Measurements from ENCODE around the gene ARHGAP25. TPM values are rescaled to one million over a fixed set of nuclear protein-coding genes. Genes with fewer than 3 reads are reported as not detected.
A peak's percentile ranks its signal among the peaks of the same experiment; 100 is the strongest.

Gene ARHGAP25
- total RNA-seq, 4 donors from 2014 or later: 3.1 to 11.4 (median 6.6) TPM

DNA sequence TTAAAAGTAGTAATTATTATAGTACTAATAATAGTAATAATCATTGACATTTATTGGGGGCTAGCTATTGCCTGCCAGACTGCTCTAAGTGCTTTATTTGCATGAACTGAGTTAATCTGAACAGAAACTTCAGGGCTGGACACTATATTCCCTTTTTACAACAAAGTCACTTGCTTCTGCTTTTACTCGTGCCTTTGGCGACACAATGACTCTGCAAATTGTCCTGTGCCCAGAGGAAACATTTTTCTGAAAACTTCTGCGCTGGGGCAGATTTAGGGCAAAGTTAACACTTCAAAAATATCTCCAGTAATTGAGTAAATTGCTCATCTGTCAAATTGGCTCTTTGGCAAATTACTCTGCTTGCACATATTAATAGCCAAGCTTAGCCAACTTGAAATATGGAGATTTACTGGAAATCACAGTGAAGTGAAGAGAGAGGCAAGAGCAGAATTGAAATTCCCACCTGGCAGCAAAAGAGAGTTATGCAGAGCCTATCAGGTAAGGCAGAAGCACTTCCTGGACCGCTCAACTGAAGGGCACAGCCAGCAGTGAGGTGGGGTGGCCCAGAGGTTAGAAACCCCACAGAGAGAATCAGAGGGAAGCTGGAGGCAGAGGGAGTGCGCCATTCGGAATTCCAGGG is 100.2 kb downstream of the ARHGAP25 start:
- Histone ChIP-seq H3K4me3 (no peak overlapping the region), H3K27ac (no peak overlapping the region)
- no peak for DNase-seq

DNA sequence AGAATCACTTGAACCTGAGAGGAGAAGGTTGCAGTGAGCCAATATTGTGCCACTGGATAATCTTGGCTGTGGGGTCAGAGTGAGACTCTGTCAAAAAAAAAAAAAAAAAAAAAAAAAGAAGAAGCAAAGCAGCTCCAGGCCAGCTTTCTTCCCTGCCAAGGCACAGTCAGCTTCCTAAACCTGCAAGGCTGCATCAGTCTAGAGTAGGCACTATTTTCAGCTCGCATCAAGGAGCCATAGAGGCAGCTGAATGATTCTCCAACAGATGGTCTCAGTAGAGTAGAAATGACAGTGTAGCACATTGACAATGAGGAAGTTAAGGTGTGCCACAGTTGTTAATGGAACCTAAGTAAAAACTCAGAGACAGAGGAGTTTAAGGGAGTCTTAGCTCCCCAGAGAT is 101.0 kb downstream of the ARHGAP25 start:
- H3K27me3 ChIP-seq: no peaks in the 10 kb centered on the region
- no peak overlapping the region for H3K4me3 ChIP-seq
- no peak for DNase-seq
- H3K4me1 ChIP-seq: peaks cover 0 to 8% of the 10 kb centered on the region in 2 donors
- intact Hi-C loops (cut with DNase I; ENCODE audit: low total_unique reads): no loop called here
- no peaks in the 10 kb centered on the region for H3K36me3 ChIP-seq
- H3K27ac ChIP-seq: no peak overlapping the region
- no peaks in the 10 kb centered on the region for H3K9me3 ChIP-seq
- TF ChIP-seq, protein P1, sequence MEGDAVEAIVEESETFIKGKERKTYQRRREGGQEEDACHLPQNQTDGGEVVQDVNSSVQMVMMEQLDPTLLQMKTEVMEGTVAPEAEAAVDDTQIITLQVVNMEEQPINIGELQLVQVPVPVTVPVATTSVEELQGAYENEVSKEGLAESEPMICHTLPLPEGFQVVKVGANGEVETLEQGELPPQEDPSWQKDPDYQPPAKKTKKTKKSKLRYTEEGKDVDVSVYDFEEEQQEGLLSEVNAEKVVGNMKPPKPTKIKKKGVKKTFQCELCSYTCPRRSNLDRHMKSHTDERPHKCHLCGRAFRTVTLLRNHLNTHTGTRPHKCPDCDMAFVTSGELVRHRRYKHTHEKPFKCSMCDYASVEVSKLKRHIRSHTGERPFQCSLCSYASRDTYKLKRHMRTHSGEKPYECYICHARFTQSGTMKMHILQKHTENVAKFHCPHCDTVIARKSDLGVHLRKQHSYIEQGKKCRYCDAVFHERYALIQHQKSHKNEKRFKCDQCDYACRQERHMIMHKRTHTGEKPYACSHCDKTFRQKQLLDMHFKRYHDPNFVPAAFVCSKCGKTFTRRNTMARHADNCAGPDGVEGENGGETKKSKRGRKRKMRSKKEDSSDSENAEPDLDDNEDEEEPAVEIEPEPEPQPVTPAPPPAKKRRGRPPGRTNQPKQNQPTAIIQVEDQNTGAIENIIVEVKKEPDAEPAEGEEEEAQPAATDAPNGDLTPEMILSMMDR (IDR thresholded peaks at IDR 0.05): no peak
- TF ChIP-seq POLR2A (IDR thresholded peaks at IDR 0.05): no peak

More for the DNA sequence above, 100.2 kb downstream of the ARHGAP25 start:
- intact Hi-C loops (cut with DNase I; ENCODE audit: low total_unique reads): no loop called here
- no peak for TF ChIP-seq POLR2A (IDR thresholded peaks at IDR 0.05)
- no peaks in the 10 kb centered on the region for H3K27me3 ChIP-seq
- no peaks in the 10 kb centered on the region for H3K9me3 ChIP-seq
- H3K36me3 ChIP-seq: no peaks in the 10 kb centered on the region
- H3K4me1 ChIP-seq: peaks cover 0 to 8% of the 10 kb centered on the region in 2 donors

DNA sequence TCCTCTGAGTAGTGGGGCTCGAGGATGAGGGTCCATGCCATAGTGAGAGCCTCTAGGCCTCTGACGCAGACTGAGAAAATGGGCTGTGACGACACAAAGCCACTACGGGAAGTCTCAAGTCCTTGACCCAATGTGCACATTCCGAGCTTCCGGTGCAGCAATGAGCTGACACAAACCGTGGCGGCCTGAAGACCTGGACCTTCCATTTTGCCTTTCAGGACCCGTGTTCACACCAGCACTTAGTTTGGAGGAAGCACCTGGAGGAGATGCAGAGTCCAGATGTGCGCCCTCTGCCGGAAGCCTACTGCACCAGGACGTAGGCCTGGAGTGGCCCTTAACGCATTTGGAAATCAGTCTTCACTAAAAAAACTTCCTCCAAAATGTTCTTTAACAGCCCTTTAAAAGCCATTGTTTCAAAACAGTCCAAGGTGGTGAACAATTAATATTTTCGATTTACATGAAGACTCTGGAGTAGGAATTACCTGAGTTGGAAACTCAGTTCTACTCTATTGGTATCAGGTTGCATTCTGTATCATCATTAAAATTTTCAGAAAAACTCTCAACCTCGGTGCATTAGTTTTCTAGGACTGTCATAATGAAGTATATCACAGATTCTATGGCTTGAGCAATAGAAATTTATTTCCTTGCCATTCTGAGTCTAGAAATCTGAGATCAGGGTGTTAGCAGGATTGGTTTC is 102.7 kb downstream of the ARHGAP25 start:
- intact Hi-C loops (cut with DNase I; ENCODE audit: low total_unique reads): no loop called here
- Histone ChIP-seq H3K4me1 (peaks cover 0 to 5% of the 10 kb centered on the region in 2 donors), H3K27me3 (no peaks in the 10 kb centered on the region), H3K9me3 (no peaks in the 10 kb centered on the region), H3K36me3 (no peaks in the 10 kb centered on the region), H3K4me3 (no peak overlapping the region), H3K27ac (no peak overlapping the region)
- DNase-seq: peak; percentile 46 to 63
- no peak for TF ChIP-seq POLR2A (IDR thresholded peaks at IDR 0.05)
- TF ChIP-seq, protein P1 (IDR thresholded peaks at IDR 0.05): peak; percentile 38 to 57 (median 48)

DNA sequence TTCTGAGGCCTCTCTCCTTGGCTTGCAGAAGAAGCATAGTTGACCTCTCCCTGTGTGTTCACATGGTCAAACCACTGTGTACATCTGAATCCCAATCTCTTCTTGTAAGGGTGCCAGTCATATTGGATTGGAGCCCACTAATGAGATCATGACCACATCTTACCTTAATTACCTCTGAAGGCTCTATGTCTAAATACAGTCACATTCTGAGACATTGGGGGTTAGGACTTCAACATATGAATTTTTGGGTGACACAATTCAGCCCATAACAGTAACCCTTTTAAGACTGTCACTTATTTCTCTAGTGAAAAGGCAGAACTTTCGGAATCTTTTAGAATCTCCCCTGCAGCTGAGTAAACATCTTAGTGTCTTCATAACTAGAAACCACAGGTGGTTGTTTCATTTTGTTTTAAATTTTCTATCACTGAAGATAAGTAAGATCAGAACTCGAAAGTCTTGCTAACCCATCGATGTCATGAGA is 103.3 kb downstream of the ARHGAP25 start:
- Histone ChIP-seq H3K9me3 (no peaks in the 10 kb centered on the region), H3K4me1 (no peaks in the 10 kb centered on the region), H3K4me3 (no peak overlapping the region), H3K27me3 (no peaks in the 10 kb centered on the region), H3K36me3 (no peaks in the 10 kb centered on the region), H3K27ac (no peak overlapping the region)
- intact Hi-C loops (cut with DNase I; ENCODE audit: low total_unique reads): no loop called here
- TF ChIP-seq, protein P1 (IDR thresholded peaks at IDR 0.05): no peak
- no peak for TF ChIP-seq POLR2A (IDR thresholded peaks at IDR 0.05)
- DNase-seq: no peak

DNA sequence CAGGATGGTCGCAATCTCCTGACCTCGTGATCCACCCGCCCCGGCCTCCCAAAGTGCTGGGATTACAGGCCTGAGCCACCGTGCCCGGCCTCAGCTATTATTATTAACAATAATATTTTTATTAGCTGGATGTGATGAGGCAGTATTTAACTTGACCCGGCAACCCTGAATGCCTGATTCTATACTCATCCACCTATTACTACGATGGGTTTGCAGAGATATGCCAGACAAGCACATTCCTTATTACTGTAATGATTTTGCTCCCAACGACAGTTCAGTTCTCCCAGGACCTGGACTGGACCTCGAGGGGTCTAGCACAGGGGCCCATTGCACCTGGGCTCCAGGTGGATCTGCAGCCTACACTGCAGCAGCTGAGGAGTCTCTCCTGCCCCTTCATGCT is 104.0 kb downstream of the ARHGAP25 start:
- intact Hi-C loops (cut with DNase I; ENCODE audit: low total_unique reads): no loop called here

More for the DNA sequence above, 104.0 kb downstream of the ARHGAP25 start:
- DNase-seq: no peak
- H3K4me1 ChIP-seq: no peaks in the 10 kb centered on the region
- no peaks in the 10 kb centered on the region for H3K9me3 ChIP-seq
- no peak overlapping the region for H3K27ac ChIP-seq
- TF ChIP-seq, protein P1 (IDR thresholded peaks at IDR 0.05): no peak
- no peak for TF ChIP-seq POLR2A (IDR thresholded peaks at IDR 0.05)
- no peaks in the 10 kb centered on the region for H3K36me3 ChIP-seq
- H3K4me3 ChIP-seq: no peak overlapping the region
- no peaks in the 10 kb centered on the region for H3K27me3 ChIP-seq
